ENCODE measurements around the gene FXYD5. TPM values are rescaled to one million over a fixed set of nuclear protein-coding genes. Genes with fewer than 3 reads are reported as not detected.

The FXYD5 gene
- total and polyA plus RNA-seq, 4 donors = 9.3 to 52.5 (median 21.8) TPM

GRCh38 chr19:35153701-35154524 is 622 bp upstream of the FXYD5 start:
- Histone ChIP-seq H3K36me3 (ENCODE audit: control insufficient read depth, insufficient read depth, low read length) (peaks cover 24% of the 10 kb centered on the region), H3K9me3 (ENCODE audit: control insufficient read depth, insufficient read depth, low read length) (no peaks in the 10 kb centered on the region), H3K27me3 (ENCODE audit: control insufficient read depth, insufficient read depth, low read length) (peaks cover 38% of the 10 kb centered on the region), H3K4me1 (ENCODE audit: control insufficient read depth, insufficient read depth, low read length) (peaks cover 20% of the 10 kb centered on the region), H3K27ac (ENCODE audit: low read depth, low read length) (no peak overlapping the region), H3K4me3 (ENCODE audit: low read depth, low read length) (peak overlapping the region; percentile 45)
- peak in 1 of 6 donors; percentile 11 for DNase-seq (ENCODE audit: low read depth in 4 of 6, low spot score in 6 of 6)
- 5% methylated on average over 27 of the region's 36 CpGs for WGBS (ENCODE audit: insufficient coverage)

GRCh38 chr19:35155441-35155840 is 906 bp downstream of the FXYD5 start:
- 34% methylated on average over 17 of the region's 17 CpGs for WGBS (ENCODE audit: insufficient coverage)
- no peak for DNase-seq (ENCODE audit: low read depth in 4 of 6, low spot score in 6 of 6)
- peaks cover 20% of the 10 kb centered on the region for H3K4me1 ChIP-seq (ENCODE audit: control insufficient read depth, insufficient read depth, low read length)
- no peaks in the 10 kb centered on the region for H3K9me3 ChIP-seq (ENCODE audit: control insufficient read depth, insufficient read depth, low read length)
- H3K36me3 ChIP-seq (ENCODE audit: control insufficient read depth, insufficient read depth, low read length) = peaks cover 22% of the 10 kb centered on the region
- peaks cover 38% of the 10 kb centered on the region for H3K27me3 ChIP-seq (ENCODE audit: control insufficient read depth, insufficient read depth, low read length)
- peak overlapping the region; percentile 45 for H3K4me3 ChIP-seq (ENCODE audit: low read depth, low read length)
- H3K27ac ChIP-seq (ENCODE audit: low read depth, low read length) = no peak overlapping the region

- H3K27me3 ChIP-seq (ENCODE audit: control insufficient read depth, insufficient read depth, low read length) = peaks cover 38% of the 10 kb centered on the region
- WGBS (ENCODE audit: insufficient coverage) = 86% methylated on average over 6 of the region's 6 CpGs
- H3K36me3 ChIP-seq (ENCODE audit: control insufficient read depth, insufficient read depth, low read length) = peaks cover 16% of the 10 kb centered on the region
- H3K4me1 ChIP-seq (ENCODE audit: control insufficient read depth, insufficient read depth, low read length) = peaks cover 20% of the 10 kb centered on the region
- H3K9me3 ChIP-seq (ENCODE audit: control insufficient read depth, insufficient read depth, low read length) = no peaks in the 10 kb centered on the region
- no peak overlapping the region for H3K4me3 ChIP-seq (ENCODE audit: low read depth, low read length)
- DNase-seq (ENCODE audit: low read depth in 4 of 6, low spot score in 6 of 6) = no peak
- no peak overlapping the region for H3K27ac ChIP-seq (ENCODE audit: low read depth, low read length)
Observed at GRCh38 chr19:35155981-35156672, 1.6 kb downstream of the FXYD5 start.

GRCh38 chr19:35156673-35157014 is 2.1 kb downstream of the FXYD5 start:
- peaks cover 11% of the 10 kb centered on the region for H3K36me3 ChIP-seq (ENCODE audit: control insufficient read depth, insufficient read depth, low read length)
- 66% methylated on average over 6 of the region's 7 CpGs for WGBS (ENCODE audit: insufficient coverage)
- H3K4me3 ChIP-seq (ENCODE audit: low read depth, low read length) = no peak overlapping the region
- peaks cover 20% of the 10 kb centered on the region for H3K4me1 ChIP-seq (ENCODE audit: control insufficient read depth, insufficient read depth, low read length)
- peaks cover 38% of the 10 kb centered on the region for H3K27me3 ChIP-seq (ENCODE audit: control insufficient read depth, insufficient read depth, low read length)
- no peak overlapping the region for H3K27ac ChIP-seq (ENCODE audit: low read depth, low read length)
- no peak for DNase-seq (ENCODE audit: low read depth in 4 of 6, low spot score in 6 of 6)
- H3K9me3 ChIP-seq (ENCODE audit: control insufficient read depth, insufficient read depth, low read length) = no peaks in the 10 kb centered on the region

- Histone ChIP-seq H3K4me1 (ENCODE audit: control insufficient read depth, insufficient read depth, low read length) (peaks cover 20% of the 10 kb centered on the region), H3K4me3 (ENCODE audit: low read depth, low read length) (no peak overlapping the region), H3K36me3 (ENCODE audit: control insufficient read depth, insufficient read depth, low read length) (peaks cover 10% of the 10 kb centered on the region), H3K27me3 (ENCODE audit: control insufficient read depth, insufficient read depth, low read length) (peaks cover 38% of the 10 kb centered on the region), H3K9me3 (ENCODE audit: control insufficient read depth, insufficient read depth, low read length) (no peaks in the 10 kb centered on the region), H3K27ac (ENCODE audit: low read depth, low read length) (no peak overlapping the region)
- DNase-seq (ENCODE audit: low read depth in 4 of 6, low spot score in 6 of 6) = no peak
- no CpG with 5 or more reads among the region's 4 CpGs for WGBS (ENCODE audit: insufficient coverage)
Observed at GRCh38 chr19:35157431-35157830, 2.9 kb downstream of the FXYD5 start.

- Histone ChIP-seq H3K9me3 (ENCODE audit: control insufficient read depth, insufficient read depth, low read length) (no peaks in the 10 kb centered on the region), H3K36me3 (ENCODE audit: control insufficient read depth, insufficient read depth, low read length) (peaks cover 5% of the 10 kb centered on the region), H3K4me3 (ENCODE audit: low read depth, low read length) (no peak overlapping the region), H3K27ac (ENCODE audit: low read depth, low read length) (no peak overlapping the region), H3K4me1 (ENCODE audit: control insufficient read depth, insufficient read depth, low read length) (peaks cover 6% of the 10 kb centered on the region), H3K27me3 (ENCODE audit: control insufficient read depth, insufficient read depth, low read length) (peaks cover 18% of the 10 kb centered on the region)
- WGBS (ENCODE audit: insufficient coverage) = 82% methylated on average over 3 of the region's 8 CpGs
- DNase-seq (ENCODE audit: low read depth in 4 of 6, low spot score in 6 of 6) = no peak
Observed at GRCh38 chr19:35159606-35160005, 5.1 kb downstream of the FXYD5 start.

- DNase-seq (ENCODE audit: low read depth in 4 of 6, low spot score in 6 of 6) = no peak
- Histone ChIP-seq H3K4me1 (ENCODE audit: control insufficient read depth, insufficient read depth, low read length) (no peaks in the 10 kb centered on the region), H3K27me3 (ENCODE audit: control insufficient read depth, insufficient read depth, low read length) (peaks cover 5% of the 10 kb centered on the region), H3K4me3 (ENCODE audit: low read depth, low read length) (no peak overlapping the region), H3K27ac (ENCODE audit: low read depth, low read length) (no peak overlapping the region), H3K36me3 (ENCODE audit: control insufficient read depth, insufficient read depth, low read length) (no peaks in the 10 kb centered on the region), H3K9me3 (ENCODE audit: control insufficient read depth, insufficient read depth, low read length) (no peaks in the 10 kb centered on the region)
- 92% methylated on average over 3 of the region's 9 CpGs for WGBS (ENCODE audit: insufficient coverage)
Observed at GRCh38 chr19:35160629-35161433, 6.3 kb downstream of the FXYD5 start.

GRCh38 chr19:35161434-35161743 is 6.9 kb downstream of the FXYD5 start:
- Histone ChIP-seq H3K4me3 (ENCODE audit: low read depth, low read length) (no peak overlapping the region), H3K36me3 (ENCODE audit: control insufficient read depth, insufficient read depth, low read length) (no peaks in the 10 kb centered on the region), H3K27me3 (ENCODE audit: control insufficient read depth, insufficient read depth, low read length) (peaks cover 3% of the 10 kb centered on the region), H3K4me1 (ENCODE audit: control insufficient read depth, insufficient read depth, low read length) (no peaks in the 10 kb centered on the region), H3K27ac (ENCODE audit: low read depth, low read length) (no peak overlapping the region), H3K9me3 (ENCODE audit: control insufficient read depth, insufficient read depth, low read length) (no peaks in the 10 kb centered on the region)
- 90% methylated on average over 2 of the region's 2 CpGs for WGBS (ENCODE audit: insufficient coverage)
- DNase-seq (ENCODE audit: low read depth in 4 of 6, low spot score in 6 of 6) = no peak

GRCh38 chr19:35162471-35163326 is 8.2 kb downstream of the FXYD5 start:
- Histone ChIP-seq H3K9me3 (ENCODE audit: control insufficient read depth, insufficient read depth, low read length) (no peaks in the 10 kb centered on the region), H3K27me3 (ENCODE audit: control insufficient read depth, insufficient read depth, low read length) (no peaks in the 10 kb centered on the region), H3K36me3 (ENCODE audit: control insufficient read depth, insufficient read depth, low read length) (no peaks in the 10 kb centered on the region), H3K27ac (ENCODE audit: low read depth, low read length) (no peak overlapping the region), H3K4me3 (ENCODE audit: low read depth, low read length) (no peak overlapping the region), H3K4me1 (ENCODE audit: control insufficient read depth, insufficient read depth, low read length) (no peaks in the 10 kb centered on the region)
- no peak for DNase-seq (ENCODE audit: low read depth in 4 of 6, low spot score in 6 of 6)
- 78% methylated on average over 4 of the region's 6 CpGs for WGBS (ENCODE audit: insufficient coverage)

Measured in spinal cord (tissue), 10 donors.